Osteocyte (in vitro differentiated cells): ENCODE results near the gene ZSCAN9. TPM values are rescaled to one million over a fixed set of nuclear protein-coding genes. Genes with fewer than 3 reads are reported as not detected.

ENCODE experiments used
- DNase-seq: peaks from one replicate; pipeline ENCODE4 v3.0.0; 2021; ENCODE audit warnings: mixed read lengths; ENCODE audit not compliant: unreplicated experiment; ENCODE audit errors: extremely low spot score
- H3K27ac Mint-ChIP-seq: one replicate; pipeline ENCODE4 v1.8.0; 2021; ENCODE audit warnings: mild to moderate bottlenecking, mixed read lengths; ENCODE audit not compliant: unreplicated experiment
- H3K27me3 Mint-ChIP-seq: one replicate; pipeline ENCODE4 v1.8.0; 2021; ENCODE audit warnings: mixed read lengths; ENCODE audit not compliant: unreplicated experiment
- H3K36me3 Mint-ChIP-seq: one replicate; pipeline ENCODE4 v1.8.0; 2021; ENCODE audit warnings: mixed read lengths; ENCODE audit not compliant: unreplicated experiment
- H3K4me1 Mint-ChIP-seq: one replicate; pipeline ENCODE4 v1.8.0; 2021; ENCODE audit warnings: mixed read lengths; ENCODE audit not compliant: unreplicated experiment
- H3K4me3 Mint-ChIP-seq: one replicate; pipeline ENCODE4 v1.8.0; 2021; ENCODE audit warnings: mild to moderate bottlenecking, moderate library complexity, mixed read lengths; ENCODE audit not compliant: unreplicated experiment
- H3K9me3 Mint-ChIP-seq: one replicate; pipeline ENCODE4 v1.8.0; 2021; ENCODE audit warnings: mixed read lengths; ENCODE audit not compliant: unreplicated experiment
- CTCF ChIP-seq: fragments of 200-600 bp; sonication (generic); IDR thresholded peaks from 2 replicates; pipeline ENCODE4 v1.5.0; 2021; ENCODE audit warnings: antibody characterized with exemption, mild to moderate bottlenecking, moderate library complexity
- total RNA-seq: library from RNA; stranded (reverse); gene quantifications from 2 replicates; pipeline ENCODE4 v1.2.1, GENCODE V29; 2021

The ZSCAN9 gene
- total RNA-seq, 1 donor from 2014 or later: 14.9 TPM

DNA sequence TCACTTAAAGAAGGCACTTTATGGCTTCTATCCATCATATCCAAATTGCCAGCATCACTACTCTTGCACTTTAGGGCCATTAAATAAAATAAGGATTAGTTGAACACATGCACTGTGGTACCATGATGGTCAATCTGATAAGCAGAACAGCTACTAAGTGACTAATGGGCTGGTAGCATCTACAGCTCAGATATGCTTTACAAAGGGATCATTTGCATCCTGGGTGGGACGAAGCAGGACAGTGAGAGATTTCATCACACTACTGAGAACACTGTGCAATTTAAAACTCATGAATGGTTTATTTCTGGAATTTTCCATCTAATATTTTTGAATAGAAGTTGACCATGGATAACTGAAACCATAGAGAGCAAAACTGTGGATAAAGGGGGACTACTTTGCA lies 25.1 kb upstream of the ZSCAN9 start:
- Mint-ChIP-seq H3K27me3 (peaks cover 53% of the 10 kb centered on the region), H3K4me1 (no peaks in the 10 kb centered on the region), H3K9me3 (peaks cover 27% of the 10 kb centered on the region), H3K36me3 (no peaks in the 10 kb centered on the region), H3K27ac (no peak overlapping the region), H3K4me3 (no peak overlapping the region)
- no peak for DNase-seq
- no peak for TF ChIP-seq CTCF

GRCh38 chr6:28203201-28203600 lies 21.9 kb upstream of the ZSCAN9 start:
- no peak for DNase-seq
- Mint-ChIP-seq H3K4me1 (peaks cover 12% of the 10 kb centered on the region), H3K4me3 (no peak overlapping the region), H3K27me3 (peaks cover 76% of the 10 kb centered on the region), H3K9me3 (peaks cover 9% of the 10 kb centered on the region), H3K36me3 (no peaks in the 10 kb centered on the region), H3K27ac (no peak overlapping the region)
- no peak for TF ChIP-seq CTCF

GRCh38 chr6:28205879-28206278 lies 19.2 kb upstream of the ZSCAN9 start:
- no peak for DNase-seq
- H3K4me3 Mint-ChIP-seq: no peak overlapping the region
- TF ChIP-seq CTCF: no peak
- peaks cover 90% of the 10 kb centered on the region for H3K27me3 Mint-ChIP-seq
- H3K27ac Mint-ChIP-seq: no peak overlapping the region
- H3K4me1 Mint-ChIP-seq: peaks cover 17% of the 10 kb centered on the region
- peaks cover 4% of the 10 kb centered on the region for H3K36me3 Mint-ChIP-seq
- peaks cover 9% of the 10 kb centered on the region for H3K9me3 Mint-ChIP-seq

- H3K36me3 Mint-ChIP-seq: peaks cover 4% of the 10 kb centered on the region
- no peak overlapping the region for H3K4me3 Mint-ChIP-seq
- no peak for DNase-seq
- no peak for TF ChIP-seq CTCF
- peaks cover 9% of the 10 kb centered on the region for H3K9me3 Mint-ChIP-seq
- no peak overlapping the region for H3K27ac Mint-ChIP-seq
- H3K27me3 Mint-ChIP-seq: peaks cover 92% of the 10 kb centered on the region
- peaks cover 17% of the 10 kb centered on the region for H3K4me1 Mint-ChIP-seq
These were observed 18.5 kb upstream of the ZSCAN9 start for GRCh38 chr6:28206527-28206926.

DNA sequence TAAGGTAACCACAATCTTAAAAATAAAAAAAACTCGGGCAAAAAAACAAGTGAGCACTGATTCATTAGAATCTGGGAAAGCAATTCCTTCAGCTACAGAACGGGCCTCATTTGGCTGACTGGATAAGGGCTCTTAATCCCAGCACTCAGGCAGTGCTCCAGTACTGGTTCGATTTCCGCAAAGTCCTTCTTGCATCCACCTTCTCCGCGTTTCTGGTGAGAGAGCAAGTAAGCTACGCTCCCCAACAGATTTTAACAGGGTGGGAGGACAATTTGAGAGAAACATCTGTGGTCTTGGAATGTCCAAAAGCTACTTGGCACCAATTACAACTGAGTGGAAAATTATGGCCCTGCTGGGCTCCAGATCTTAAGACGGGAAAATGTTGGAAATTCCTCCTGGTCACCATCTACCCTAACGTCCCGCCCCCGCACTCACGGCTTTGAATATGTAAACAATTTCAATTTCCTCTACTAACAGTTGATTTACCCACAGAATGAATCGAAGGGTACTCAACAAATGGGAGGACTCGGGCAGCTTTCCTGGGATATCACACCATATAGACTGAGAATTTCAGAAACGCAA lies 18.1 kb upstream of the ZSCAN9 start:
- Mint-ChIP-seq H3K36me3 (peaks cover 4% of the 10 kb centered on the region), H3K27me3 (peaks cover 92% of the 10 kb centered on the region), H3K4me3 (peak overlapping the region; percentile 76), H3K9me3 (peaks cover 9% of the 10 kb centered on the region), H3K27ac (no peak overlapping the region), H3K4me1 (peaks cover 18% of the 10 kb centered on the region)
- no peak for TF ChIP-seq CTCF
- no peak for DNase-seq
